ENCODE data around the gene KLHDC10. TPM values are rescaled to one million over a fixed set of nuclear protein-coding genes. Genes with fewer than 3 reads are reported as not detected.

Gene KLHDC10
- total RNA-seq, 1 experiment from 2014 or later: 47.0 TPM

GRCh38 chr7:130118294-130118693 lies 48.0 kb downstream of the KLHDC10 start:
- BruUV-seq (replicated peaks): no TSS peak
- intact Hi-C loops (cut with micrococcal nuclease; ENCODE audit: unreplicated experiment): no loop called here
- CTCF ChIA-PET: no interaction called here
- no peak overlapping the region for H3K27ac ChIP-seq
- no peak overlapping the region for H2AFZ ChIP-seq
- H3K36me3 ChIP-seq (ENCODE audit: low read depth): peaks cover 25% of the 10 kb centered on the region
- no peaks in the 10 kb centered on the region; the same call in 1 of the 2 replicates for H3K79me2 ChIP-seq (ENCODE audit: low read depth)
- TF ChIP-seq CTCF (conservative IDR thresholded peaks at IDR 0.05) (no peak), EZH2 (IDR thresholded peaks at IDR 0.05; ENCODE audit: low read depth) (no peak)
- H3F3A ChIP-seq (ENCODE audit: insufficient read depth, low read depth): peaks cover 16% of the 10 kb centered on the region
- H3K4me1 ChIP-seq (replicated peaks; ENCODE audit: insufficient read depth): peaks cover 21% of the 10 kb centered on the region
- POLR2A ChIA-PET (ENCODE audit: unreplicated experiment): interaction anchor here (0.7 kb wide), 1 partner anchor 406 kb away, joined by 4 read pairs; no protein-coding TSS in a partner anchor
- no peak for DNase-seq
- no peaks in the 10 kb centered on the region for H3K9me3 ChIP-seq (ENCODE audit: insufficient read depth, low read depth)
- no peaks in the 10 kb centered on the region for H4K20me1 ChIP-seq (ENCODE audit: insufficient read depth)
- no peaks in the 10 kb centered on the region for H3K27me3 ChIP-seq (ENCODE audit: insufficient read depth, low read depth)
- no peak overlapping the region for H3K4me2 ChIP-seq
- no peak overlapping the region for H3K4me3 ChIP-seq
- H3K9me2 ChIP-seq (ENCODE audit: insufficient read depth): no peaks in the 10 kb centered on the region

- peaks cover 11% of the 10 kb centered on the region; the same call in 1 of the 2 replicates for H3F3A ChIP-seq (ENCODE audit: insufficient read depth, low read depth)
- no TSS peak for BruUV-seq (replicated peaks)
- ChIA-PET CTCF (no interaction called here), POLR2A (ENCODE audit: unreplicated experiment) (no interaction called here)
- H3K27ac ChIP-seq: no peak overlapping the region
- DNase-seq: no peak
- H3K27me3 ChIP-seq (ENCODE audit: insufficient read depth, low read depth): no peaks in the 10 kb centered on the region
- TF ChIP-seq EZH2 (IDR thresholded peaks at IDR 0.05; ENCODE audit: low read depth) (no peak), CTCF (conservative IDR thresholded peaks at IDR 0.05) (no peak)
- no peaks in the 10 kb centered on the region for H4K20me1 ChIP-seq (ENCODE audit: insufficient read depth)
- no peaks in the 10 kb centered on the region for H3K9me2 ChIP-seq (ENCODE audit: insufficient read depth)
- H3K79me2 ChIP-seq (ENCODE audit: low read depth): no peaks in the 10 kb centered on the region; the same call in 1 of the 2 replicates
- intact Hi-C loops (cut with micrococcal nuclease; ENCODE audit: unreplicated experiment): no loop called here
- H3K4me1 ChIP-seq (replicated peaks; ENCODE audit: insufficient read depth): peaks cover 16% of the 10 kb centered on the region
- H3K9me3 ChIP-seq (ENCODE audit: insufficient read depth, low read depth): no peaks in the 10 kb centered on the region
- H3K4me3 ChIP-seq: no peak overlapping the region
- no peak overlapping the region for H3K4me2 ChIP-seq
- no peak overlapping the region for H2AFZ ChIP-seq
- peaks cover 29% of the 10 kb centered on the region for H3K36me3 ChIP-seq (ENCODE audit: low read depth)
Measured at GRCh38 chr7:130118801-130119200, 48.5 kb downstream of the KLHDC10 start.

- CTCF ChIA-PET: no interaction called here
- intact Hi-C loops (cut with micrococcal nuclease; ENCODE audit: unreplicated experiment): no loop called here
- no peak overlapping the region for H3K4me3 ChIP-seq
- H3K36me3 ChIP-seq (ENCODE audit: low read depth): peaks cover 38% of the 10 kb centered on the region
- H3K9me2 ChIP-seq (ENCODE audit: insufficient read depth): no peaks in the 10 kb centered on the region
- no peak overlapping the region for H2AFZ ChIP-seq
- H3K4me2 ChIP-seq: no peak overlapping the region
- no peak for DNase-seq
- peaks cover 7% of the 10 kb centered on the region; the same call in 1 of the 2 replicates for H3F3A ChIP-seq (ENCODE audit: insufficient read depth, low read depth)
- TF ChIP-seq EZH2 (IDR thresholded peaks at IDR 0.05; ENCODE audit: low read depth): no peak
- TF ChIP-seq CTCF (conservative IDR thresholded peaks at IDR 0.05): no peak
- no peaks in the 10 kb centered on the region for H3K9me3 ChIP-seq (ENCODE audit: insufficient read depth, low read depth)
- H3K27me3 ChIP-seq (ENCODE audit: insufficient read depth, low read depth): no peaks in the 10 kb centered on the region
- no peak overlapping the region for H3K27ac ChIP-seq
- POLR2A ChIA-PET (ENCODE audit: unreplicated experiment): no interaction called here
- no peaks in the 10 kb centered on the region for H3K4me1 ChIP-seq (replicated peaks; ENCODE audit: insufficient read depth)
- peaks cover 7% of the 10 kb centered on the region; the same call in 1 of the 2 replicates for H4K20me1 ChIP-seq (ENCODE audit: insufficient read depth)
- H3K79me2 ChIP-seq (ENCODE audit: low read depth): no peaks in the 10 kb centered on the region
- no TSS peak for BruUV-seq (replicated peaks)
Measured at GRCh38 chr7:130123501-130123900, 53.2 kb downstream of the KLHDC10 start.
